WTC11 (cell line): ENCODE data around the gene MYH11. TPM values are rescaled to one million over a fixed set of nuclear protein-coding genes. Genes with fewer than 3 reads are reported as not detected.

Source experiments
- ATAC-seq: fragments of 200-7000 bp; cut with Tn5 transposase; 2 replicates; pipeline ENCODE4 v1.10.0; 2021; ENCODE audit warnings: mild to moderate bottlenecking, moderate library complexity
- CTCF ChIA-PET: fragments of 300-600 bp; sonication (Branson Sonifier 250); formaldehyde crosslinking; loops from one replicate; lab custom pipeline; 2021; ENCODE audit warnings: antibody characterized with exemption; lab: Charles Lee
- POLR2A ChIA-PET: fragments of 350-600 bp; sonication (Branson Sonifier 250); formaldehyde crosslinking; loops from one replicate; lab custom pipeline; 2021; ENCODE audit warnings: antibody characterized with exemption; lab: Charles Lee
- DNase-seq: peaks from one replicate; pipeline ENCODE4 v3.0.0; 2021; ENCODE audit warnings: low spot score
- H3K27ac Mint-ChIP-seq: 2 replicates; pipeline ENCODE4 v1.8.0; 2021; ENCODE audit warnings: mixed read lengths
- H3K27me3 Mint-ChIP-seq: 2 replicates; pipeline ENCODE4 v1.8.0; 2021; ENCODE audit warnings: low read depth, mild to moderate bottlenecking, moderate library complexity, mixed read lengths
- H3K36me3 Mint-ChIP-seq: 2 replicates; pipeline ENCODE4 v1.8.0; 2021; ENCODE audit warnings: mixed read lengths
- H3K4me1 Mint-ChIP-seq: 2 replicates; pipeline ENCODE4 v1.8.0; 2022; ENCODE audit warnings: mixed read lengths
- H3K4me3 Mint-ChIP-seq: 2 replicates; pipeline ENCODE4 v1.8.0; 2021; ENCODE audit warnings: mild to moderate bottlenecking, moderate library complexity, mixed read lengths
- H3K9me3 Mint-ChIP-seq: 2 replicates; pipeline ENCODE4 v1.8.0; 2021; ENCODE audit warnings: mixed read lengths
- ATF1 ChIP-seq: sonication (generic); formaldehyde crosslinking; IDR thresholded peaks from 2 replicates; pipeline ENCODE4 v1.8.1; 2023; ENCODE audit warnings: mild to moderate bottlenecking, moderate library complexity, missing genetic modification reagents
- CBFB ChIP-seq: sonication (generic); formaldehyde crosslinking; IDR thresholded peaks from 2 replicates; pipeline ENCODE4 v1.8.1; 2022; ENCODE audit warnings: mild to moderate bottlenecking, low read depth, missing genetic modification reagents
- EMX1 ChIP-seq: fragments of 250-450 bp; sonication (Bioruptor Pico); IDR thresholded peaks from 2 replicates; pipeline ENCODE4 v1.8.0; 2021; ENCODE audit warnings: mild to moderate bottlenecking
- ESRRA ChIP-seq: sonication (generic); formaldehyde crosslinking; IDR thresholded peaks from 2 replicates; pipeline ENCODE4 v1.8.1; 2022; ENCODE audit warnings: mild to moderate bottlenecking, missing genetic modification reagents, borderline replicate concordance
- GRHL2 ChIP-seq: fragments of 250-450 bp; sonication (Bioruptor Pico); IDR thresholded peaks from 2 replicates; pipeline ENCODE4 v1.8.0; 2022; ENCODE audit warnings: mild to moderate bottlenecking, moderate library complexity; ENCODE audit not compliant: insufficient replicate concordance, severe bottlenecking
- KAT7 ChIP-seq: sonication (generic); formaldehyde crosslinking; IDR thresholded peaks from 2 replicates; pipeline ENCODE4 v1.8.1; 2023; ENCODE audit warnings: missing genetic modification reagents, mild to moderate bottlenecking, borderline replicate concordance
- NFE2L1 ChIP-seq: sonication (generic); formaldehyde crosslinking; IDR thresholded peaks from 2 replicates; pipeline ENCODE4 v1.8.1; 2023; ENCODE audit warnings: missing genetic modification reagents
- PRRX2 ChIP-seq: fragments of 250-450 bp; sonication (Bioruptor Pico); IDR thresholded peaks from 2 replicates; pipeline ENCODE4 v1.8.0; 2021; ENCODE audit warnings: mild to moderate bottlenecking
- SMAD4 ChIP-seq: sonication (generic); formaldehyde crosslinking; IDR thresholded peaks from 2 replicates; pipeline ENCODE4 v1.8.0; 2022; ENCODE audit warnings: mild to moderate bottlenecking, missing genetic modification reagents
- TCF7 ChIP-seq: sonication (generic); formaldehyde crosslinking; IDR thresholded peaks from 2 replicates; pipeline ENCODE4 v1.8.0; 2022; ENCODE audit warnings: mild to moderate bottlenecking, low read depth, missing genetic modification reagents, moderate library complexity
- TEAD4 ChIP-seq: sonication (generic); formaldehyde crosslinking; IDR thresholded peaks from 2 replicates; pipeline ENCODE4 v1.8.0; 2022; ENCODE audit warnings: mild to moderate bottlenecking, missing genetic modification reagents
- USF2 ChIP-seq: sonication (generic); formaldehyde crosslinking; IDR thresholded peaks from 2 replicates; pipeline ENCODE4 v1.8.1; 2023; ENCODE audit warnings: mild to moderate bottlenecking, missing genetic modification reagents, moderate library complexity
- ZNF121 ChIP-seq: sonication (generic); formaldehyde crosslinking; IDR thresholded peaks from 2 replicates; pipeline ENCODE4 v1.8.0; 2023; ENCODE audit warnings: missing genetic modification reagents
- ZNF263 ChIP-seq: sonication (generic); formaldehyde crosslinking; IDR thresholded peaks from 2 replicates; pipeline ENCODE4 v1.8.1; 2022; ENCODE audit warnings: low read depth, mild to moderate bottlenecking, moderate library complexity, missing genetic modification reagents
- ZNF281 ChIP-seq: sonication (generic); formaldehyde crosslinking; IDR thresholded peaks from 2 replicates; pipeline ENCODE4 v1.8.0; 2023; ENCODE audit warnings: mild to moderate bottlenecking, missing genetic modification reagents
- ZNF317 ChIP-seq: sonication (generic); formaldehyde crosslinking; IDR thresholded peaks from 2 replicates; pipeline ENCODE4 v1.8.1; 2023; ENCODE audit warnings: low read depth, mild to moderate bottlenecking, moderate library complexity, missing genetic modification reagents, borderline replicate concordance
- ZNF671 ChIP-seq: fragments of 250-450 bp; sonication (Bioruptor Pico); IDR thresholded peaks from 2 replicates; pipeline ENCODE4 v1.8.0; 2021; ENCODE audit warnings: mild to moderate bottlenecking
- total RNA-seq: library from RNA; stranded (reverse); gene quantifications from 3 replicates; pipeline ENCODE4 v1.2.3, GENCODE V29; 2021
- TF ChIP-seq, protein P1 (sequence below): sonication (generic); formaldehyde crosslinking; IDR thresholded peaks from 2 replicates; pipeline ENCODE4 v1.8.1; 2023; ENCODE audit warnings: mild to moderate bottlenecking, missing genetic modification reagents, borderline replicate concordance
- TF ChIP-seq, protein P2 (sequence below): fragments of 250-450 bp; sonication (Bioruptor Pico); IDR thresholded peaks from 2 replicates; pipeline ENCODE4 v1.9.0; 2021; ENCODE audit warnings: mild to moderate bottlenecking
- TF ChIP-seq, protein P3 (sequence below): fragments of 250-450 bp; sonication (Bioruptor Pico); IDR thresholded peaks from 2 replicates; pipeline ENCODE4 v1.8.0; 2021; ENCODE audit warnings: mild to moderate bottlenecking

Gene MYH11
- total RNA-seq, 1 experiment from 2014 or later = 0.74 TPM

DNA sequence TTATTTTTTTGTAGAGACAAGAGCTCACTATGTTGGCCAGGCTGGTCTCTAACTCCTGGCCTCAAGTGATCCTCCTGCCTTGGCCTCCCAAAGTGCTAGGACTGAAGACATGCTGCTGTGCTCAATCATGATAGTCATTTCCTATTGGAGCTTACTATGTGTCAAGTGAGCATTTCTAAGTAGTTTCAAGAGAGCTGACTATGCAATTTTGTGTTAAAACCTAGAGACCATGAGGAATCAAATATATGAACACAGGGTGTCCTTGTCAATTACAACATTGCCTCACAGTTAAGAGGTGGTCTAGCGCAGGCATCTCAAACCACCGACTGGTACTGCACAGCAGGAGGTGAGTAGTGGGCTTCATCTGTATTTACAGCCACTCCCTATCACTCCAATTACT is 37.8 kb downstream of the MYH11 start (continued):
- TF ChIP-seq CBFB (CRISPR knock-in tag) = no peak
- no peak for TF ChIP-seq TEAD4

GRCh38 chr16:15817446-15817845 is 39.4 kb downstream of the MYH11 start:
- no peaks in the 10 kb centered on the region for H3K4me1 Mint-ChIP-seq
- DNase-seq = no peak
- TF ChIP-seq USF2 (CRISPR knock-in tag) (no peak), ZNF317 (CRISPR knock-in tag) (no peak), ZNF281 (CRISPR knock-in tag) (no peak), KAT7 (CRISPR knock-in tag) (no peak), GRHL2 (CRISPR knock-in tag) (no peak), EMX1 (CRISPR knock-in tag) (no peak), NFE2L1 (CRISPR knock-in tag) (no peak), TEAD4 (no peak), TCF7 (no peak)
- CTCF ChIA-PET = interaction anchor here (1.0 kb wide), 1 partner anchor 40 kb away, joined by 6 read pairs; no protein-coding TSS in a partner anchor
- peaks cover 6% of the 10 kb centered on the region for H3K36me3 Mint-ChIP-seq
- no peak overlapping the region for H3K27ac Mint-ChIP-seq
- peaks cover 35% of the 10 kb centered on the region for H3K9me3 Mint-ChIP-seq
- POLR2A ChIA-PET = no interaction called here
- H3K27me3 Mint-ChIP-seq = peaks cover 21% of the 10 kb centered on the region
- ATAC-seq = no peak
- H3K4me3 Mint-ChIP-seq = no peak overlapping the region

- ChIA-PET POLR2A (no interaction called here), CTCF (interaction anchor here (0.6 to 0.7 kb wide), 3 partner anchors 59 to 327 kb away, joined by 3 read pairs; no protein-coding TSS in a partner anchor)
- ATAC-seq (no peak), DNase-seq (no peak)
- Mint-ChIP-seq H3K27me3 (peaks cover 21% of the 10 kb centered on the region), H3K36me3 (peaks cover 6% of the 10 kb centered on the region), H3K4me1 (no peaks in the 10 kb centered on the region), H3K9me3 (peaks cover 35% of the 10 kb centered on the region), H3K4me3 (no peak overlapping the region), H3K27ac (no peak overlapping the region)
- TF ChIP-seq ESRRA (CRISPR knock-in tag) (no peak), ZNF671 (CRISPR knock-in tag) (no peak), SMAD4 (CRISPR knock-in tag) (no peak), PRRX2 (no peak), ZNF263 (CRISPR knock-in tag) (no peak), USF2 (CRISPR knock-in tag) (no peak), ATF1 (no peak), EMX1 (CRISPR knock-in tag) (no peak), ZNF121 (no peak)
- TF ChIP-seq, protein P1, sequence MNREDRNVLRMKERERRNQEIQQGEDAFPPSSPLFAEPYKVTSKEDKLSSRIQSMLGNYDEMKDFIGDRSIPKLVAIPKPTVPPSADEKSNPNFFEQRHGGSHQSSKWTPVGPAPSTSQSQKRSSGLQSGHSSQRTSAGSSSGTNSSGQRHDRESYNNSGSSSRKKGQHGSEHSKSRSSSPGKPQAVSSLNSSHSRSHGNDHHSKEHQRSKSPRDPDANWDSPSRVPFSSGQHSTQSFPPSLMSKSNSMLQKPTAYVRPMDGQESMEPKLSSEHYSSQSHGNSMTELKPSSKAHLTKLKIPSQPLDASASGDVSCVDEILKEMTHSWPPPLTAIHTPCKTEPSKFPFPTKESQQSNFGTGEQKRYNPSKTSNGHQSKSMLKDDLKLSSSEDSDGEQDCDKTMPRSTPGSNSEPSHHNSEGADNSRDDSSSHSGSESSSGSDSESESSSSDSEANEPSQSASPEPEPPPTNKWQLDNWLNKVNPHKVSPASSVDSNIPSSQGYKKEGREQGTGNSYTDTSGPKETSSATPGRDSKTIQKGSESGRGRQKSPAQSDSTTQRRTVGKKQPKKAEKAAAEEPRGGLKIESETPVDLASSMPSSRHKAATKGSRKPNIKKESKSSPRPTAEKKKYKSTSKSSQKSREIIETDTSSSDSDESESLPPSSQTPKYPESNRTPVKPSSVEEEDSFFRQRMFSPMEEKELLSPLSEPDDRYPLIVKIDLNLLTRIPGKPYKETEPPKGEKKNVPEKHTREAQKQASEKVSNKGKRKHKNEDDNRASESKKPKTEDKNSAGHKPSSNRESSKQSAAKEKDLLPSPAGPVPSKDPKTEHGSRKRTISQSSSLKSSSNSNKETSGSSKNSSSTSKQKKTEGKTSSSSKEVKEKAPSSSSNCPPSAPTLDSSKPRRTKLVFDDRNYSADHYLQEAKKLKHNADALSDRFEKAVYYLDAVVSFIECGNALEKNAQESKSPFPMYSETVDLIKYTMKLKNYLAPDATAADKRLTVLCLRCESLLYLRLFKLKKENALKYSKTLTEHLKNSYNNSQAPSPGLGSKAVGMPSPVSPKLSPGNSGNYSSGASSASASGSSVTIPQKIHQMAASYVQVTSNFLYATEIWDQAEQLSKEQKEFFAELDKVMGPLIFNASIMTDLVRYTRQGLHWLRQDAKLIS = no peak
- TF ChIP-seq, protein P2, sequence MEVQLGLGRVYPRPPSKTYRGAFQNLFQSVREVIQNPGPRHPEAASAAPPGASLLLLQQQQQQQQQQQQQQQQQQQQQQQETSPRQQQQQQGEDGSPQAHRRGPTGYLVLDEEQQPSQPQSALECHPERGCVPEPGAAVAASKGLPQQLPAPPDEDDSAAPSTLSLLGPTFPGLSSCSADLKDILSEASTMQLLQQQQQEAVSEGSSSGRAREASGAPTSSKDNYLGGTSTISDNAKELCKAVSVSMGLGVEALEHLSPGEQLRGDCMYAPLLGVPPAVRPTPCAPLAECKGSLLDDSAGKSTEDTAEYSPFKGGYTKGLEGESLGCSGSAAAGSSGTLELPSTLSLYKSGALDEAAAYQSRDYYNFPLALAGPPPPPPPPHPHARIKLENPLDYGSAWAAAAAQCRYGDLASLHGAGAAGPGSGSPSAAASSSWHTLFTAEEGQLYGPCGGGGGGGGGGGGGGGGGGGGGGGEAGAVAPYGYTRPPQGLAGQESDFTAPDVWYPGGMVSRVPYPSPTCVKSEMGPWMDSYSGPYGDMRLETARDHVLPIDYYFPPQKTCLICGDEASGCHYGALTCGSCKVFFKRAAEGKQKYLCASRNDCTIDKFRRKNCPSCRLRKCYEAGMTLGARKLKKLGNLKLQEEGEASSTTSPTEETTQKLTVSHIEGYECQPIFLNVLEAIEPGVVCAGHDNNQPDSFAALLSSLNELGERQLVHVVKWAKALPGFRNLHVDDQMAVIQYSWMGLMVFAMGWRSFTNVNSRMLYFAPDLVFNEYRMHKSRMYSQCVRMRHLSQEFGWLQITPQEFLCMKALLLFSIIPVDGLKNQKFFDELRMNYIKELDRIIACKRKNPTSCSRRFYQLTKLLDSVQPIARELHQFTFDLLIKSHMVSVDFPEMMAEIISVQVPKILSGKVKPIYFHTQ (CRISPR knock-in tag) = no peak
- TF ChIP-seq, protein P3, sequence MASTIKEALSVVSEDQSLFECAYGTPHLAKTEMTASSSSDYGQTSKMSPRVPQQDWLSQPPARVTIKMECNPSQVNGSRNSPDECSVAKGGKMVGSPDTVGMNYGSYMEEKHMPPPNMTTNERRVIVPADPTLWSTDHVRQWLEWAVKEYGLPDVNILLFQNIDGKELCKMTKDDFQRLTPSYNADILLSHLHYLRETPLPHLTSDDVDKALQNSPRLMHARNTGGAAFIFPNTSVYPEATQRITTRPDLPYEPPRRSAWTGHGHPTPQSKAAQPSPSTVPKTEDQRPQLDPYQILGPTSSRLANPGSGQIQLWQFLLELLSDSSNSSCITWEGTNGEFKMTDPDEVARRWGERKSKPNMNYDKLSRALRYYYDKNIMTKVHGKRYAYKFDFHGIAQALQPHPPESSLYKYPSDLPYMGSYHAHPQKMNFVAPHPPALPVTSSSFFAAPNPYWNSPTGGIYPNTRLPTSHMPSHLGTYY (CRISPR knock-in tag) = no peak
Observed at GRCh38 chr16:15816228-15816627, 40.6 kb downstream of the MYH11 start.
